ENCODE data around the gene CDH20. TPM values are rescaled to one million over a fixed set of nuclear protein-coding genes. Genes with fewer than 3 reads are reported as not detected.

The CDH20 gene
- total RNA-seq, 1 experiment from 2014 or later, result not detected

- H3K4me3 ChIP-seq, result no peak overlapping the region
- no peak overlapping the region for H3K27ac ChIP-seq
- H3K4me1 ChIP-seq (replicated peaks), result 0 out of 2 replicates have a peak, but pooled peaks cover 4% of the 10 kb centered on the region
- peaks cover 73% of the 10 kb centered on the region for H3K27me3 ChIP-seq (replicated peaks)
- no peak for DNase-seq (ENCODE audit: low read depth in 1 of 2, low spot score in 2 of 2)
- H3K9me3 ChIP-seq (replicated peaks), result no peaks in the 10 kb centered on the region
- no peaks in the 10 kb centered on the region for H3K36me3 ChIP-seq
Observed at GRCh38 chr18:61333746-61334490, 688 bp downstream of the CDH20 start.

- H3K27me3 ChIP-seq (replicated peaks), result peaks cover 68% of the 10 kb centered on the region
- H3K4me1 ChIP-seq (replicated peaks), result 0 out of 2 replicates have a peak, but pooled peaks cover 4% of the 10 kb centered on the region
- no peak for DNase-seq (ENCODE audit: low read depth in 1 of 2, low spot score in 2 of 2)
- no peaks in the 10 kb centered on the region for H3K9me3 ChIP-seq (replicated peaks)
- H3K36me3 ChIP-seq, result no peaks in the 10 kb centered on the region
- no peak overlapping the region for H3K27ac ChIP-seq
- H3K4me3 ChIP-seq, result no peak overlapping the region
Observed at GRCh38 chr18:61334491-61334850, 1.2 kb downstream of the CDH20 start.

- H3K4me3 ChIP-seq, result no peak overlapping the region
- no peaks in the 10 kb centered on the region for H3K9me3 ChIP-seq (replicated peaks)
- peaks cover 63% of the 10 kb centered on the region for H3K27me3 ChIP-seq (replicated peaks)
- H3K36me3 ChIP-seq, result no peaks in the 10 kb centered on the region
- no peak for DNase-seq (ENCODE audit: low read depth in 1 of 2, low spot score in 2 of 2)
- 0 out of 2 replicates have a peak, but pooled peaks cover 4% of the 10 kb centered on the region for H3K4me1 ChIP-seq (replicated peaks)
- H3K27ac ChIP-seq, result no peak overlapping the region
Observed at GRCh38 chr18:61334951-61335683, 1.9 kb downstream of the CDH20 start.

GRCh38 chr18:61335684-61336555 is 2.7 kb downstream of the CDH20 start:
- Histone ChIP-seq H3K4me1 (replicated peaks) (0 out of 2 replicates have a peak, but pooled peaks cover 4% of the 10 kb centered on the region), H3K36me3 (no peaks in the 10 kb centered on the region), H3K4me3 (no peak overlapping the region), H3K27ac (no peak overlapping the region), H3K27me3 (replicated peaks) (peaks cover 63% of the 10 kb centered on the region), H3K9me3 (replicated peaks) (no peaks in the 10 kb centered on the region)
- DNase-seq (ENCODE audit: low read depth in 1 of 2, low spot score in 2 of 2), result no peak

- no peaks in the 10 kb centered on the region for H3K36me3 ChIP-seq
- H3K4me1 ChIP-seq (replicated peaks), result 0 out of 2 replicates have a peak, but pooled peaks cover 4% of the 10 kb centered on the region
- H3K4me3 ChIP-seq, result no peak overlapping the region
- no peaks in the 10 kb centered on the region for H3K9me3 ChIP-seq (replicated peaks)
- peaks cover 54% of the 10 kb centered on the region for H3K27me3 ChIP-seq (replicated peaks)
- no peak for DNase-seq (ENCODE audit: low read depth in 1 of 2, low spot score in 2 of 2)
- no peak overlapping the region for H3K27ac ChIP-seq
Observed at GRCh38 chr18:61336766-61337165, 3.5 kb downstream of the CDH20 start.

- H3K4me1 ChIP-seq (replicated peaks), result 0 out of 2 replicates have a peak, but pooled peaks cover 4% of the 10 kb centered on the region
- no peaks in the 10 kb centered on the region for H3K36me3 ChIP-seq
- no peaks in the 10 kb centered on the region for H3K9me3 ChIP-seq (replicated peaks)
- H3K4me3 ChIP-seq, result no peak overlapping the region
- DNase-seq (ENCODE audit: low read depth in 1 of 2, low spot score in 2 of 2), result no peak
- H3K27ac ChIP-seq, result no peak overlapping the region
- peaks cover 48% of the 10 kb centered on the region for H3K27me3 ChIP-seq (replicated peaks)
Observed at GRCh38 chr18:61337527-61337926, 4.3 kb downstream of the CDH20 start.

GRCh38 chr18:61340148-61340547 is 6.9 kb downstream of the CDH20 start:
- H3K4me3 ChIP-seq, result no peak overlapping the region
- H3K27me3 ChIP-seq (replicated peaks), result peaks cover 25% of the 10 kb centered on the region
- no peaks in the 10 kb centered on the region; the same call in 1 of the 2 replicates for H3K9me3 ChIP-seq (replicated peaks)
- no peak overlapping the region for H3K27ac ChIP-seq
- H3K4me1 ChIP-seq (replicated peaks), result no peaks in the 10 kb centered on the region
- H3K36me3 ChIP-seq, result no peaks in the 10 kb centered on the region
- no peak for DNase-seq (ENCODE audit: low read depth in 1 of 2, low spot score in 2 of 2)

- Histone ChIP-seq H3K36me3 (no peaks in the 10 kb centered on the region), H3K4me3 (no peak overlapping the region)
- no peak for DNase-seq (ENCODE audit: low read depth in 1 of 2, low spot score in 2 of 2)
Observed at GRCh38 chr18:61348230-61348629, 15.0 kb downstream of the CDH20 start.

GRCh38 chr18:61350578-61350977 is 17.3 kb downstream of the CDH20 start:
- H3K36me3 ChIP-seq, result no peaks in the 10 kb centered on the region
- H3K4me3 ChIP-seq, result no peak overlapping the region
- DNase-seq (ENCODE audit: low read depth in 1 of 2, low spot score in 2 of 2), result no peak
- peaks cover 11% of the 10 kb centered on the region; the same call in 1 of the 2 replicates for H3K27me3 ChIP-seq (replicated peaks)
- no peaks in the 10 kb centered on the region for H3K4me1 ChIP-seq (replicated peaks)
- no peak overlapping the region for H3K27ac ChIP-seq
- no peaks in the 10 kb centered on the region for H3K9me3 ChIP-seq (replicated peaks)

More at GRCh38 chr18:61348230-61348629, 15.0 kb downstream of the CDH20 start:
- Histone ChIP-seq H3K27ac (no peak overlapping the region), H3K4me1 (replicated peaks) (no peaks in the 10 kb centered on the region), H3K9me3 (replicated peaks) (no peaks in the 10 kb centered on the region; the same call in 1 of the 2 replicates), H3K27me3 (replicated peaks) (peaks cover 11% of the 10 kb centered on the region; the same call in 1 of the 2 replicates)

- no peak overlapping the region for H3K4me3 ChIP-seq
- no peaks in the 10 kb centered on the region for H3K4me1 ChIP-seq (replicated peaks)
- no peak for DNase-seq (ENCODE audit: low read depth in 1 of 2, low spot score in 2 of 2)
- peaks cover 8% of the 10 kb centered on the region; the same call in 1 of the 2 replicates for H3K27me3 ChIP-seq (replicated peaks)
- no peak overlapping the region for H3K27ac ChIP-seq
- H3K9me3 ChIP-seq (replicated peaks), result no peaks in the 10 kb centered on the region
- no peaks in the 10 kb centered on the region for H3K36me3 ChIP-seq
Observed at GRCh38 chr18:61352059-61352458, 18.8 kb downstream of the CDH20 start.

GRCh38 chr18:61352611-61353010 is 19.4 kb downstream of the CDH20 start:
- Histone ChIP-seq H3K27ac (no peak overlapping the region), H3K4me3 (no peak overlapping the region), H3K36me3 (no peaks in the 10 kb centered on the region), H3K9me3 (replicated peaks) (no peaks in the 10 kb centered on the region), H3K4me1 (replicated peaks) (no peaks in the 10 kb centered on the region), H3K27me3 (replicated peaks) (peaks cover 8% of the 10 kb centered on the region; the same call in 1 of the 2 replicates)
- DNase-seq (ENCODE audit: low read depth in 1 of 2, low spot score in 2 of 2), result no peak

GRCh38 chr18:61360404-61361383 is 27.5 kb downstream of the CDH20 start:
- no peak overlapping the region for H3K27ac ChIP-seq
- DNase-seq (ENCODE audit: low read depth in 1 of 2, low spot score in 2 of 2), result no peak
- H3K4me3 ChIP-seq, result no peak overlapping the region
- no peaks in the 10 kb centered on the region for H3K36me3 ChIP-seq
- H3K9me3 ChIP-seq (replicated peaks), result no peaks in the 10 kb centered on the region
- no peaks in the 10 kb centered on the region for H3K4me1 ChIP-seq (replicated peaks)
- H3K27me3 ChIP-seq (replicated peaks), result peaks cover 5% of the 10 kb centered on the region; the same call in 1 of the 2 replicates
